Kidney capillary endothelial cell (primary cell): ENCODE measurements around the gene TNK2.
"Not testable (repeated sequence)": the region's sequence is repeated elsewhere in the genome, so short reads cannot be mapped to it uniquely, and the experiment has no call there.

Experiments
- DNase-seq: peaks from one replicate; pipeline ENCODE4 v3.0.0-alpha.2; 2018; ENCODE audit warnings: low spot score

Gene TNK2

GRCh38 chr3:195821403-195822130, 86.8 kb downstream of the TNK2 start:
- no peak for DNase-seq

GRCh38 chr3:195820901-195821300, 87.5 kb downstream of the TNK2 start:
- DNase-seq = no peak

DNA sequence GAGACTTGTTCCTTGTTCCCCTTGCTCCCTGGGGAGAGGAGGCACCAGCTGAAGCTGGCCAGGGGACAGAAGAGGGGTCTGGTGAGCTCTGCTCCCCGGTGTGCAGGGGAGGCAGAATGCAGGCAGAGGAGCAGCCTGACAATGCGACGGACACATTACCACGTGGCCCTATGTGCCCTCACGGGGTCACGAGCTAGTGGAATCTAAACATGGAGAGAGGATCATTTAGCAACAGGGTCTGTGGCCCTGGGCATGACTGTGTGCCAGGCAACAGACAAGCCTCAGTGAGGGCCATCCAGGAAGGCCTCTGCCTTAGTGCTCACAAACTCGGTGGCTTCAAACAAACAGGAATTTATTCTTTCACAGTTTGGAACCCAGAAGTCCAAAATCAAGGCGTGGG, 88.2 kb downstream of the TNK2 start:
- no peak for DNase-seq

DNA sequence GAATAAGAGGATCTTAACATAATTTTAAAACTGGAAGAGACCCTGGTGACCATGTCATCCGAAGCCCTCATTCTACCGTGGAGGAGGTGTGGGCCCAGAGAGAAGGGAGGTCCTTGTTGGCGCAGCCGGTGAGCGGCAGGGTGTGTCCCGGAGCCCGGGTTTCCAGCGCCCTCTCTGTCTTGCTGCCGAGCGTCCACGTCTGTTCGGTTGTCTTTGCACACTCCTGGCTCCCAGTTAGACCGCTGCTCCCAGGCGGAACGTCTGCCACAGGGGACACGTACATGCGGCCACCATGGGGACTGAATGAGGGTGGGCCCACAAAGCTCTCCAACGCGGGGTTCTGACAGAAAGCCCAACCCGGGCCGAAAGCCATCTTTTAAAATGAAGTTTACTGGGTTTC, 90.0 kb downstream of the TNK2 start:
- no peak for DNase-seq

GRCh38 chr3:195817578-195818135, 90.7 kb downstream of the TNK2 start:
- no peak for DNase-seq

GRCh38 chr3:195816276-195816913, 92.0 kb downstream of the TNK2 start:
- DNase-seq = not testable (repeated sequence)

- no peak for DNase-seq
Measured at GRCh38 chr3:195815169-195815771, 93.1 kb downstream of the TNK2 start.

DNA sequence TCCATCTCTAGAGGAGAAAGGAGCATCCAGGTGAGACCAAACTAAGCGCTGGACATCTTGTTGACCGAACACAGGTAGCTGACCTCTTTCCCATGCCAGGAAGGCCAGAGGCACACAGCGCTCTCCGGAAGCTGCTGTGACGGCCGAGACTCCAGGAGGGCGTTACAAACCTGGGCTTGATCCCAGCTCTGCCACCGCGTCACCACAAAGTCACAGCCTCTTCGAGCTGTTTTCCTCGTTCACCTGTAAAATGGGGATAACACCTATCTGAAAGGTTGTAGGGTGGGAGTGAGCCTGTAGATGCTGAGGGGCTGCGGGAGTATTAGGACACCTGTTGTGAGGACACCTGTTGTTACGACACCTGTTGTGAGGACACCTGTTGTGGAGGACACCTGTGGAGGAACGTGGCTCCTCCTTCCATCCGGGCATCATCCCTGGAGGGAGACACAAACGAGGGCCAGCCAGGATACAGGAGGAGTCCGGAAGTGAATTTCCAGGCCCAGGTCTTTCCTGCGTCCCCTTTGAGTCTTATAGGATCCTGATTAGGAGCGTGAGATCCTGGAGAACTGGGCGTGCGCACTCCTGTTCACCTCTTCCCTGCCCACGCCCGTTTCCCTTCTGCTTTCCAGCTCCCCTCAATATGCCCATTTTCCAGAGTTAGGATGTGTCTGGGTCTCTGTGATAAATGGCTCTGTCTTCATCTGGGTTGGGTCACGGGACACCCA, 94.3 kb downstream of the TNK2 start:
- DNase-seq = no peak
